ENCODE results near the gene BOC. TPM values are rescaled to one million over a fixed set of nuclear protein-coding genes. Genes with fewer than 3 reads are reported as not detected.
"Not testable (repeated sequence)": the region's sequence is repeated elsewhere in the genome, so short reads cannot be mapped to it uniquely, and the experiment has no call there.

The BOC gene
- total and polyA plus RNA-seq, 2 experiments from 2014 or later, result 2.1 to 4.1 TPM

- TF ChIP-seq ZNF462 (CRISPR knock-in tag; IDR thresholded peaks at IDR 0.05) (no peak), EZH2phosphoT487 (IDR thresholded peaks at IDR 0.05; ENCODE audit: unreplicated experiment) (no peak), ZNF114 (CRISPR knock-in tag; IDR thresholded peaks at IDR 0.05) (no peak), REST (IDR thresholded peaks at IDR 0.05; ENCODE audit: unreplicated experiment) (no peak), ZNF331 (CRISPR knock-in tag; IDR thresholded peaks at IDR 0.05; ENCODE audit: low read depth) (no peak), POLR2AphosphoS5 (IDR thresholded peaks at IDR 0.05; ENCODE audit: low read depth) (no peak)
Observed at GRCh38 chr3:113170771-113171170, 40.6 kb upstream of the BOC start (continued).

- not testable (repeated sequence) for H3K27ac ChIP-seq (ENCODE audit: low read depth); H3F3A ChIP-seq (replicated peaks; ENCODE audit: low read depth); H3K36me3 ChIP-seq (ENCODE audit: insufficient read depth); H4K20me1 ChIP-seq (replicated peaks; ENCODE audit: insufficient read depth); H3K4me2 ChIP-seq; H3K4me3 Mint-ChIP-seq; DNase-seq (ENCODE audit: low spot score); H3K27ac Mint-ChIP-seq; H2AFZ ChIP-seq; H3K79me2 ChIP-seq (replicated peaks; ENCODE audit: insufficient read depth); H3K9me3 Mint-ChIP-seq; H3K9me2 ChIP-seq (ENCODE audit: insufficient read depth); H3K36me3 Mint-ChIP-seq (ENCODE audit: low read depth); ATAC-seq; H3K27me3 Mint-ChIP-seq (ENCODE audit: insufficient read depth, low read depth, poor library complexity); H3K4me3 ChIP-seq; H3K27me3 ChIP-seq (ENCODE audit: insufficient read depth)
- H3K4me1 ChIP-seq (ENCODE audit: insufficient read depth), result peaks cover 24% of the 10 kb centered on the region
- H3K4me1 Mint-ChIP-seq, result peaks cover 12% of the 10 kb centered on the region; the same call in 2 of the 3 replicates
Observed at GRCh38 chr3:113171675-113172300, 39.6 kb upstream of the BOC start.
